CD4-positive, alpha-beta T cell (primary cell): Measurements from ENCODE around the gene RASD2. TPM values are rescaled to one million over a fixed set of nuclear protein-coding genes. Genes with fewer than 3 reads are reported as not detected.

Experiments used
- ATAC-seq: fragments of 200-7000 bp; cut with Tn5 transposase; one replicate; pipeline ENCODE4 v1.10.0; 2022; ENCODE audit warnings: mild to moderate bottlenecking; ENCODE audit not compliant: poor library complexity
- CTCF ChIA-PET: fragments of 350-600 bp; sonication (Branson Sonifier 250); formaldehyde crosslinking; loops from one replicate; lab custom pipeline; 2021; ENCODE audit warnings: antibody characterized with exemption, inconsistent platforms; lab: Charles Lee
- POLR2A ChIA-PET: fragments of 350-600 bp; sonication (Branson Sonifier 250); formaldehyde crosslinking; loops from one replicate; lab custom pipeline; 2021; ENCODE audit warnings: antibody characterized with exemption, inconsistent platforms; lab: Charles Lee
- DNase-seq, 14 experiments: peaks; one replicate each; pipeline ENCODE4 v3.0.0-alpha.2; 2013 to 2020; ENCODE audit warnings: mixed read lengths in 2 of 14
- H3K27ac ChIP-seq, 2 donors: one replicate each; pipeline versions ENCODE4 v1.5.1 to v1.7.0; 2013; ENCODE audit warnings: low read length in 2 of 2, low read depth in 1 of 2, mild to moderate bottlenecking in 1 of 2
- H3K27me3 ChIP-seq, 2 experiments: 1 replicate in 1 of 2; 2 replicates in 1 of 2; pipeline versions ENCODE4 v1.6.1 to v1.7.0; 2013; ENCODE audit warnings: low read length in 2 of 2, control low read depth in 1 of 2, mild to moderate bottlenecking in 1 of 2, moderate library complexity in 1 of 2; ENCODE audit not compliant: insufficient read depth in 2 of 2, control insufficient read depth in 1 of 2
- H3K36me3 ChIP-seq: one replicate; pipeline ENCODE4 v1.6.1; 2013; ENCODE audit warnings: low read length, control low read depth; ENCODE audit not compliant: insufficient read depth
- H3K4me1 ChIP-seq: one replicate; pipeline ENCODE4 v1.6.1; 2013; ENCODE audit warnings: low read length, control low read depth; ENCODE audit not compliant: insufficient read depth
- H3K4me3 ChIP-seq: one replicate; pipeline ENCODE4 v1.5.1; 2013; ENCODE audit warnings: mild to moderate bottlenecking, low read length, moderate library complexity
- H3K9me3 ChIP-seq, 2 experiments: 1 replicate in 1 of 2; 2 replicates in 1 of 2; pipeline versions ENCODE4 v1.6.1 to v1.7.0; 2013; ENCODE audit warnings: low read length in 2 of 2, mild to moderate bottlenecking in 2 of 2, control low read depth in 1 of 2, moderate library complexity in 1 of 2; ENCODE audit not compliant: control insufficient read depth in 1 of 2, insufficient read depth in 1 of 2
- H3K27ac Mint-ChIP-seq: one replicate; pipeline ENCODE4 v1.8.0; 2020; ENCODE audit warnings: mixed read lengths
- H3K27me3 Mint-ChIP-seq: one replicate; pipeline ENCODE4 v1.8.0; 2021; ENCODE audit warnings: mixed read lengths
- H3K36me3 Mint-ChIP-seq: one replicate; pipeline ENCODE4 v1.8.0; 2021; ENCODE audit warnings: low read depth, mixed read lengths
- H3K4me1 Mint-ChIP-seq: one replicate; pipeline ENCODE4 v1.8.0; 2021; ENCODE audit warnings: low read depth, mixed read lengths
- H3K4me3 Mint-ChIP-seq: one replicate; pipeline ENCODE4 v1.8.0; 2020; ENCODE audit warnings: mild to moderate bottlenecking, mixed read lengths
- H3K9me3 Mint-ChIP-seq: one replicate; pipeline ENCODE4 v1.8.0; 2020; ENCODE audit warnings: mixed read lengths
- CTCF ChIP-seq: fragments of 200-600 bp; IDR thresholded peaks from one replicate; pipeline ENCODE4 v1.8.0; 2022; ENCODE audit warnings: antibody characterized with exemption, mild to moderate bottlenecking
- intact Hi-C, 2 experiments: fragments of 100-400 bp; cut with DNase I in 1 of 2; cut with micrococcal nuclease in 1 of 2; formaldehyde crosslinking; loops; one replicate each; pipeline versions ENCODE4 v1.15.1 to v1.9.0; 2023 to 2025; cut with DNase I, micrococcal nuclease
- total RNA-seq, 174 experiments: library from RNA in 2 of 174; stranded (reverse) in 2 of 174; gene quantifications; one replicate each; pipeline ENCODE4 v1.2.3 and lab custom pipeline; 2021 to 2026

RASD2 gene
- total RNA-seq, 2 experiments from 2014 or later = 1.4 to 1.6 TPM

GRCh38 chr22:35593891-35594470 lies 53.4 kb downstream of the RASD2 start:
- intact Hi-C loops = no loop called here
- Mint-ChIP-seq H3K4me3 (no peak overlapping the region), H3K27me3 (no peaks in the 10 kb centered on the region), H3K4me1 (no peaks in the 10 kb centered on the region), H3K36me3 (no peaks in the 10 kb centered on the region), H3K27ac (no peak overlapping the region), H3K9me3 (no peaks in the 10 kb centered on the region)
- ChIA-PET POLR2A (no interaction called here), CTCF (no interaction called here)
- no peak overlapping the region for H3K4me3 ChIP-seq
- no peaks in the 10 kb centered on the region for H3K9me3 ChIP-seq
- no peaks in the 10 kb centered on the region for H3K27me3 ChIP-seq
- no peak for DNase-seq
- no peaks in the 10 kb centered on the region for H3K4me1 ChIP-seq
- ATAC-seq = no peak
- H3K36me3 ChIP-seq = no peaks in the 10 kb centered on the region
- H3K27ac ChIP-seq = no peak overlapping the region
- TF ChIP-seq CTCF = no peak

- TF ChIP-seq CTCF = no peak
- DNase-seq (no peak), ATAC-seq (no peak)
- H3K9me3 Mint-ChIP-seq = no peaks in the 10 kb centered on the region
- Histone ChIP-seq H3K4me3 (no peak overlapping the region), H3K4me1 (no peaks in the 10 kb centered on the region), H3K9me3 (no peaks in the 10 kb centered on the region), H3K27me3 (no peaks in the 10 kb centered on the region), H3K27ac (no peak overlapping the region), H3K36me3 (no peaks in the 10 kb centered on the region)
- no peak overlapping the region for H3K27ac Mint-ChIP-seq
- no peaks in the 10 kb centered on the region for H3K36me3 Mint-ChIP-seq
- POLR2A ChIA-PET = no interaction called here
- intact Hi-C loops = no loop called here
- no peak overlapping the region for H3K4me3 Mint-ChIP-seq
- no peaks in the 10 kb centered on the region for H3K27me3 Mint-ChIP-seq
- CTCF ChIA-PET = no interaction called here
- no peaks in the 10 kb centered on the region for H3K4me1 Mint-ChIP-seq
These were observed 54.1 kb downstream of the RASD2 start for GRCh38 chr22:35594686-35595085.

- DNase-seq = no peak
- ATAC-seq = no peak
- ChIA-PET POLR2A (no interaction called here), CTCF (no interaction called here)
- H3K4me3 Mint-ChIP-seq = no peak overlapping the region
- no peak overlapping the region for H3K27ac Mint-ChIP-seq
- Histone ChIP-seq H3K36me3 (no peaks in the 10 kb centered on the region), H3K4me1 (no peaks in the 10 kb centered on the region), H3K27me3 (no peaks in the 10 kb centered on the region), H3K27ac (no peak overlapping the region), H3K9me3 (no peaks in the 10 kb centered on the region), H3K4me3 (no peak overlapping the region)
- no peaks in the 10 kb centered on the region for H3K9me3 Mint-ChIP-seq
- no peaks in the 10 kb centered on the region for H3K27me3 Mint-ChIP-seq
- no peaks in the 10 kb centered on the region for H3K36me3 Mint-ChIP-seq
- H3K4me1 Mint-ChIP-seq = no peaks in the 10 kb centered on the region
- intact Hi-C loops = loop anchor here in 1 of 2 experiments (2.0 kb wide), 1 partner anchor 314 kb away; no protein-coding TSS in a partner anchor
- TF ChIP-seq CTCF = no peak
These were observed 56.2 kb downstream of the RASD2 start for GRCh38 chr22:35596821-35597220.
